DLD1 (cell line): ENCODE measurements around the gene BNIP3.
"Not testable (repeated sequence)": the region's sequence is repeated elsewhere in the genome, so short reads cannot be mapped to it uniquely, and the experiment has no call there.

Source experiments
- in situ Hi-C: cut with HindIII; loops from 2 replicates; pipeline ENCODE4 v1.10.0; 2017; ENCODE audit warnings: low sequenced_read_pairs

The BNIP3 gene

GRCh38 chr10:132002004-132002403 is 20.3 kb upstream of the BNIP3 start:
- in situ Hi-C loops = no loop called here

- in situ Hi-C loops = no loop called here
These were observed 19.7 kb upstream of the BNIP3 start for GRCh38 chr10:132001238-132001972.

- in situ Hi-C loops = no loop called here
These were observed 17.3 kb upstream of the BNIP3 start for GRCh38 chr10:131998845-131999681.

GRCh38 chr10:131998050-131998844 is 16.5 kb upstream of the BNIP3 start:
- in situ Hi-C loops = no loop called here

- in situ Hi-C loops = no loop called here
These were observed 15.8 kb upstream of the BNIP3 start for GRCh38 chr10:131997366-131998049.

- in situ Hi-C loops = no loop called here
These were observed 15.0 kb upstream of the BNIP3 start for GRCh38 chr10:131996466-131997365.

GRCh38 chr10:131994435-131994834 is 12.7 kb upstream of the BNIP3 start:
- in situ Hi-C loops = no loop called here

GRCh38 chr10:131993275-131993674 is 11.6 kb upstream of the BNIP3 start:
- in situ Hi-C loops = no loop called here

GRCh38 chr10:131991726-131992125 is 10.0 kb upstream of the BNIP3 start:
- in situ Hi-C loops = no loop called here

GRCh38 chr10:131987786-131988185 is 6.1 kb upstream of the BNIP3 start:
- in situ Hi-C loops = not testable (repeated sequence)

GRCh38 chr10:131987301-131987700 is 5.6 kb upstream of the BNIP3 start:
- in situ Hi-C loops = not testable (repeated sequence)

GRCh38 chr10:131986851-131987250 is 5.1 kb upstream of the BNIP3 start:
- in situ Hi-C loops = not testable (repeated sequence)

GRCh38 chr10:131983780-131984179 is 2.1 kb upstream of the BNIP3 start:
- in situ Hi-C loops = no loop called here

GRCh38 chr10:131982796-131983195 is 1.1 kb upstream of the BNIP3 start:
- in situ Hi-C loops = no loop called here

GRCh38 chr10:131982185-131982756 is 548 bp upstream of the BNIP3 start:
- in situ Hi-C loops = no loop called here

- in situ Hi-C loops = no loop called here
These were observed 828 bp downstream of the BNIP3 start for GRCh38 chr10:131980761-131981428.

- in situ Hi-C loops = no loop called here
These were observed 1.4 kb downstream of the BNIP3 start for GRCh38 chr10:131980321-131980720.

- in situ Hi-C loops = no loop called here
These were observed 1.9 kb downstream of the BNIP3 start for GRCh38 chr10:131979821-131980270.

- in situ Hi-C loops = no loop called here
These were observed 2.4 kb downstream of the BNIP3 start for GRCh38 chr10:131979336-131979735.
